Dermis microvascular lymphatic vessel endothelial cell (primary cell): Measurements from ENCODE around the gene AMY2A. TPM values are rescaled to one million over a fixed set of nuclear protein-coding genes. Genes with fewer than 3 reads are reported as not detected.
"Not testable (repeated sequence)": the region's sequence is repeated elsewhere in the genome, so short reads cannot be mapped to it uniquely, and the experiment has no call there.

Experiments used
- DNase-seq, 2 donors: peaks; one replicate each; pipeline versions ENCODE4 v3.0.0 to v3.0.0-alpha.2; 2010; ENCODE audit warnings: low read depth in 2 of 2
- total RNA-seq: library from RNA; depleted of rRNA; stranded (reverse); fragments of >200 nt; gene quantifications from 2 replicates; pipeline ENCODE4 v1.2.1, GENCODE V29; 2014

The AMY2A gene
- under 0.01 TPM in 1 of 2 replicates, not detected in the other for total RNA-seq

- DNase-seq: not testable (repeated sequence)
Measured at GRCh38 chr1:103616994-103617477, at the start of gene AMY2A. AMY2A (plus strand) TSS chr1:103617427; CDS start chr1:103617441, 14 bp downstream.

GRCh38 chr1:103569493-103569892 lies 47.7 kb upstream of the AMY2A start:
- DNase-seq: no peak

- DNase-seq: not testable (repeated sequence)
Measured at GRCh38 chr1:103571289-103571688, 45.9 kb upstream of the AMY2A start, which contains the start of gene AMY2B. AMY2B (plus strand) TSS chr1:103571589; CDS start chr1:103571603, 14 bp downstream.

- DNase-seq: no peak
Measured at GRCh38 chr1:103576065-103576464, 41.2 kb upstream of the AMY2A start.

- DNase-seq: not testable (repeated sequence)
Measured at GRCh38 chr1:103576784-103577183, 40.4 kb upstream of the AMY2A start.

GRCh38 chr1:103582464-103582863 lies 34.8 kb upstream of the AMY2A start:
- DNase-seq: no peak

GRCh38 chr1:103583887-103584286 lies 33.3 kb upstream of the AMY2A start:
- DNase-seq: no peak

- no peak for DNase-seq
Measured at GRCh38 chr1:103584537-103584936, 32.7 kb upstream of the AMY2A start.

- DNase-seq: not testable (repeated sequence)
Measured at GRCh38 chr1:103602740-103603139, 14.5 kb upstream of the AMY2A start.

GRCh38 chr1:103616362-103616761 lies 865 bp upstream of the AMY2A start:
- DNase-seq: no peak

GRCh38 chr1:103627436-103627835 lies 10.2 kb downstream of the AMY2A start:
- DNase-seq: not testable (repeated sequence)

- DNase-seq: not testable (repeated sequence)
Measured at GRCh38 chr1:103641194-103641593, 24.0 kb downstream of the AMY2A start.

- not testable (repeated sequence) for DNase-seq
Measured at GRCh38 chr1:103643908-103644307, 26.7 kb downstream of the AMY2A start.

- DNase-seq: not testable (repeated sequence)
Measured at GRCh38 chr1:103650305-103650704, 33.1 kb downstream of the AMY2A start.

GRCh38 chr1:103650889-103651288 lies 33.7 kb downstream of the AMY2A start:
- not testable (repeated sequence) for DNase-seq

- not testable (repeated sequence) for DNase-seq
Measured at GRCh38 chr1:103654133-103654532, 36.9 kb downstream of the AMY2A start.

- DNase-seq: not testable (repeated sequence)
Measured at GRCh38 chr1:103655460-103655859, 38.2 kb downstream of the AMY2A start, which contains the start of gene AMY1A. AMY1A (plus strand) TSS chr1:103655760; CDS start chr1:103656331, 571 bp downstream.

Other genes starting within 250 kb of the AMY2A start
- gene RNPC3, start 91.7 kb upstream of the AMY2A start, total RNA-seq: 3.1 and 3.3 TPM in 2 replicates
- gene AMY2B, start 45.8 kb upstream of the AMY2A start, total RNA-seq: 0.90 and 1.9 TPM in 2 replicates
- gene AMY1A, start 38.3 kb downstream of the AMY2A start, total RNA-seq: not detected in 2 replicates
- gene AMY1B, start 78.8 kb downstream of the AMY2A start, total RNA-seq: not detected in 2 replicates
- gene AMY1C, start 132.5 kb downstream of the AMY2A start, total RNA-seq: not detected in 2 replicates